ENCODE data around the gene SIGLEC7.

SIGLEC7 gene

GRCh38 chr19:51195616-51196015 is 53.5 kb downstream of the SIGLEC7 start:
- no peak for TF ChIP-seq MYC (IDR thresholded peaks at IDR 0.05; ENCODE audit: low read depth, low read length)
- TF ChIP-seq POLR2A (IDR thresholded peaks at IDR 0.05; ENCODE audit: extremely low read depth, insufficient read length), result no peak
- no peak for TF ChIP-seq CTCF (IDR thresholded peaks at IDR 0.05; ENCODE audit: low read depth, low read length)
- H3K4me3 ChIP-seq (ENCODE audit: low read depth, low read length), result no peak overlapping the region
- no peak for DNase-seq (ENCODE audit: low read depth)

- no peak overlapping the region for H3K4me3 ChIP-seq (ENCODE audit: low read depth, low read length)
- TF ChIP-seq CTCF (IDR thresholded peaks at IDR 0.05; ENCODE audit: low read depth, low read length), result no peak
- no peak for TF ChIP-seq MYC (IDR thresholded peaks at IDR 0.05; ENCODE audit: low read depth, low read length)
- TF ChIP-seq MAX (IDR thresholded peaks at IDR 0.05; ENCODE audit: low read depth, low read length), result no peak
- TF ChIP-seq POLR2A (IDR thresholded peaks at IDR 0.05; ENCODE audit: extremely low read depth, insufficient read length), result no peak
- DNase-seq (ENCODE audit: low read depth), result no peak
Observed at GRCh38 chr19:51196181-51196580, 54.1 kb downstream of the SIGLEC7 start.

- no peak overlapping the region for H3K4me3 ChIP-seq (ENCODE audit: low read depth, low read length)
- DNase-seq (ENCODE audit: low read depth), result no peak
- TF ChIP-seq MYC (IDR thresholded peaks at IDR 0.05; ENCODE audit: low read depth, low read length), result no peak
- no peak for TF ChIP-seq CTCF (IDR thresholded peaks at IDR 0.05; ENCODE audit: low read depth, low read length)
- TF ChIP-seq MAX (IDR thresholded peaks at IDR 0.05; ENCODE audit: low read depth, low read length), result no peak
- TF ChIP-seq POLR2A (IDR thresholded peaks at IDR 0.05; ENCODE audit: extremely low read depth, insufficient read length), result no peak
Observed at GRCh38 chr19:51198641-51199040, 56.5 kb downstream of the SIGLEC7 start.

GRCh38 chr19:51200071-51200666 is 58.1 kb downstream of the SIGLEC7 start:
- no peak overlapping the region for H3K4me3 ChIP-seq (ENCODE audit: low read depth, low read length)
- TF ChIP-seq MYC (IDR thresholded peaks at IDR 0.05; ENCODE audit: low read depth, low read length), result no peak
- TF ChIP-seq MAX (IDR thresholded peaks at IDR 0.05; ENCODE audit: low read depth, low read length), result no peak
- no peak for TF ChIP-seq CTCF (IDR thresholded peaks at IDR 0.05; ENCODE audit: low read depth, low read length)
- no peak for DNase-seq (ENCODE audit: low read depth)

- peak; percentile 67 for DNase-seq (ENCODE audit: low read depth)
- TF ChIP-seq CTCF (IDR thresholded peaks at IDR 0.05; ENCODE audit: low read depth, low read length), result no peak
- TF ChIP-seq MYC (IDR thresholded peaks at IDR 0.05; ENCODE audit: low read depth, low read length), result 0 out of 2 replicates have a peak, but pooled peaks have one; percentile 44
- peak; percentile 93 for TF ChIP-seq MAX (IDR thresholded peaks at IDR 0.05; ENCODE audit: low read depth, low read length)
- no peak overlapping the region for H3K4me3 ChIP-seq (ENCODE audit: low read depth, low read length)
Observed at GRCh38 chr19:51201712-51202111, 59.6 kb downstream of the SIGLEC7 start.

Measured in NB4 (cell line).